Measurements from ENCODE around the gene TRERF1.

The TRERF1 gene

DNA sequence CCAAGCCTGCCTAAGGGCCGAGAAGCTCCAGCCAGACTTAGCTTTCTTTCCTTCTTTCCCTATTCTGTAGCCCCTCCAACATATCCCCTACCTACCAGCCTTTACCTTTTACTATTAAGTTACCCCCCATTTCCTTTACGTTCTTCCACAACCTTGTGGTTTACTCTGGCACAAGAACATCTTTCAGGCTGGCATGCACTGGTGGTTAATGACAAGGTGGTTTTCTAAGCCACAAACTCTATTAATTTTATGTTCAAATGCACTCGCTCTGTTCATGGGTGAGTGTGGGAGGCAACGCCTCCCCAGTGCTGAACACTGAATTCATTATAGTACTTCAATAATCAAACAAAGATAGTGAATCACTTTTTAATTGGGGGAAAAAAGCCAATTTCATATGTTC, 64.4 kb downstream of the TRERF1 start:
- ATAC-seq = no peak

DNA sequence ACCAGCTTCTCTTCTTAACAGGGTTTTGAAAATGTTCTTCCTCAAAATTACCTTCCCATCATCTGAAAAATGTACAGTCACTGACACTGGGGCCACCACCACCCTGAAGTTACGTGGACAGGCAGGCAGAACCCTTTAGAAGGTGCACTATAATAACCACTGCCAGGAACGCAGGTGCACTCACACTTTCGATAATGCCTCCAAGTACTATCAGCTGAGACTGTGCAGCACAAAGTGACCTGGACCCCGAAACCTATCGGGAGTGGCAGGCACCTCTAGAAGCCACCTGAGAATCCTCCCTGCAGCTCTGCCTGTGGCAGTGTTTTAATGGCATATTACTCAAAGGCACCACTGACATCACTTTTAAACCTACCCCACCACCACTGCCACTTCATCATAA, 66.4 kb downstream of the TRERF1 start:
- TF ChIP-seq, protein P1, sequence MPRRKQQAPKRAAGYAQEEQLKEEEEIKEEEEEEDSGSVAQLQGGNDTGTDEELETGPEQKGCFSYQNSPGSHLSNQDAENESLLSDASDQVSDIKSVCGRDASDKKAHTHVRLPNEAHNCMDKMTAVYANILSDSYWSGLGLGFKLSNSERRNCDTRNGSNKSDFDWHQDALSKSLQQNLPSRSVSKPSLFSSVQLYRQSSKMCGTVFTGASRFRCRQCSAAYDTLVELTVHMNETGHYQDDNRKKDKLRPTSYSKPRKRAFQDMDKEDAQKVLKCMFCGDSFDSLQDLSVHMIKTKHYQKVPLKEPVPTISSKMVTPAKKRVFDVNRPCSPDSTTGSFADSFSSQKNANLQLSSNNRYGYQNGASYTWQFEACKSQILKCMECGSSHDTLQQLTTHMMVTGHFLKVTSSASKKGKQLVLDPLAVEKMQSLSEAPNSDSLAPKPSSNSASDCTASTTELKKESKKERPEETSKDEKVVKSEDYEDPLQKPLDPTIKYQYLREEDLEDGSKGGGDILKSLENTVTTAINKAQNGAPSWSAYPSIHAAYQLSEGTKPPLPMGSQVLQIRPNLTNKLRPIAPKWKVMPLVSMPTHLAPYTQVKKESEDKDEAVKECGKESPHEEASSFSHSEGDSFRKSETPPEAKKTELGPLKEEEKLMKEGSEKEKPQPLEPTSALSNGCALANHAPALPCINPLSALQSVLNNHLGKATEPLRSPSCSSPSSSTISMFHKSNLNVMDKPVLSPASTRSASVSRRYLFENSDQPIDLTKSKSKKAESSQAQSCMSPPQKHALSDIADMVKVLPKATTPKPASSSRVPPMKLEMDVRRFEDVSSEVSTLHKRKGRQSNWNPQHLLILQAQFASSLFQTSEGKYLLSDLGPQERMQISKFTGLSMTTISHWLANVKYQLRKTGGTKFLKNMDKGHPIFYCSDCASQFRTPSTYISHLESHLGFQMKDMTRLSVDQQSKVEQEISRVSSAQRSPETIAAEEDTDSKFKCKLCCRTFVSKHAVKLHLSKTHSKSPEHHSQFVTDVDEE (CRISPR knock-in tag; IDR thresholded peaks at IDR 0.05) = no peak
- no peak for TF ChIP-seq ARNTL (CRISPR knock-in tag; IDR thresholded peaks at IDR 0.05; ENCODE audit: borderline replicate concordance, low read depth)
- TF ChIP-seq ZC3H10 (CRISPR knock-in tag; IDR thresholded peaks at IDR 0.05) = no peak
- TF ChIP-seq RARB (CRISPR knock-in tag; IDR thresholded peaks at IDR 0.05) = no peak
- TF ChIP-seq CSDC2 (CRISPR knock-in tag; IDR thresholded peaks at IDR 0.05) = no peak
- no peak for TF ChIP-seq ZNF565 (CRISPR knock-in tag; conservative IDR thresholded peaks at IDR 0.05; ENCODE audit: low read depth)
- TF ChIP-seq, protein P2, sequence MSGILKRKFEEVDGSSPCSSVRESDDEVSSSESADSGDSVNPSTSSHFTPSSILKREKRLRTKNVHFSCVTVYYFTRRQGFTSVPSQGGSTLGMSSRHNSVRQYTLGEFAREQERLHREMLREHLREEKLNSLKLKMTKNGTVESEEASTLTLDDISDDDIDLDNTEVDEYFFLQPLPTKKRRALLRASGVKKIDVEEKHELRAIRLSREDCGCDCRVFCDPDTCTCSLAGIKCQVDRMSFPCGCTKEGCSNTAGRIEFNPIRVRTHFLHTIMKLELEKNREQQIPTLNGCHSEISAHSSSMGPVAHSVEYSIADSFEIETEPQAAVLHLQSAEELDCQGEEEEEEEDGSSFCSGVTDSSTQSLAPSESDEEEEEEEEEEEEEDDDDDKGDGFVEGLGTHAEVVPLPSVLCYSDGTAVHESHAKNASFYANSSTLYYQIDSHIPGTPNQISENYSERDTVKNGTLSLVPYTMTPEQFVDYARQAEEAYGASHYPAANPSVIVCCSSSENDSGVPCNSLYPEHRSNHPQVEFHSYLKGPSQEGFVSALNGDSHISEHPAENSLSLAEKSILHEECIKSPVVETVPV (CRISPR knock-in tag; IDR thresholded peaks at IDR 0.05) = no peak
- no peak for TF ChIP-seq ZFP30 (CRISPR knock-in tag; IDR thresholded peaks at IDR 0.05)
- no peak for TF ChIP-seq ZNF8 (CRISPR knock-in tag; IDR thresholded peaks at IDR 0.05)
- TF ChIP-seq ESRRG (CRISPR knock-in tag; IDR thresholded peaks at IDR 0.05) = no peak
- ATAC-seq = no peak

More for the DNA sequence above, 64.4 kb downstream of the TRERF1 start:
- TF ChIP-seq PPARA (CRISPR knock-in tag; IDR thresholded peaks at IDR 0.05; ENCODE audit: borderline replicate concordance) (no peak), ZFP3 (CRISPR knock-in tag; IDR thresholded peaks at IDR 0.05) (no peak), TCF4 (CRISPR knock-in tag; IDR thresholded peaks at IDR 0.05; ENCODE audit: borderline replicate concordance) (no peak), ZC3H10 (CRISPR knock-in tag; IDR thresholded peaks at IDR 0.05) (no peak), ESRRG (CRISPR knock-in tag; IDR thresholded peaks at IDR 0.05) (no peak), ARNTL (CRISPR knock-in tag; IDR thresholded peaks at IDR 0.05; ENCODE audit: borderline replicate concordance, low read depth) (no peak), BACH2 (CRISPR knock-in tag; IDR thresholded peaks at IDR 0.05; ENCODE audit: borderline replicate concordance) (no peak), SNAI2 (CRISPR knock-in tag; IDR thresholded peaks at IDR 0.05) (no peak), GLIS3 (CRISPR knock-in tag; IDR thresholded peaks at IDR 0.05) (no peak), ISL1 (CRISPR knock-in tag; IDR thresholded peaks at IDR 0.05) (no peak), ZNF8 (CRISPR knock-in tag; IDR thresholded peaks at IDR 0.05) (no peak), ZNF70 (CRISPR knock-in tag; IDR thresholded peaks at IDR 0.05) (no peak), TOX (CRISPR knock-in tag; IDR thresholded peaks at IDR 0.05; ENCODE audit: borderline replicate concordance) (no peak), RARB (CRISPR knock-in tag; IDR thresholded peaks at IDR 0.05) (no peak), ZNF565 (CRISPR knock-in tag; conservative IDR thresholded peaks at IDR 0.05; ENCODE audit: low read depth) (no peak)
- TF ChIP-seq, protein P2 (CRISPR knock-in tag; IDR thresholded peaks at IDR 0.05) = no peak
- TF ChIP-seq, protein P3, sequence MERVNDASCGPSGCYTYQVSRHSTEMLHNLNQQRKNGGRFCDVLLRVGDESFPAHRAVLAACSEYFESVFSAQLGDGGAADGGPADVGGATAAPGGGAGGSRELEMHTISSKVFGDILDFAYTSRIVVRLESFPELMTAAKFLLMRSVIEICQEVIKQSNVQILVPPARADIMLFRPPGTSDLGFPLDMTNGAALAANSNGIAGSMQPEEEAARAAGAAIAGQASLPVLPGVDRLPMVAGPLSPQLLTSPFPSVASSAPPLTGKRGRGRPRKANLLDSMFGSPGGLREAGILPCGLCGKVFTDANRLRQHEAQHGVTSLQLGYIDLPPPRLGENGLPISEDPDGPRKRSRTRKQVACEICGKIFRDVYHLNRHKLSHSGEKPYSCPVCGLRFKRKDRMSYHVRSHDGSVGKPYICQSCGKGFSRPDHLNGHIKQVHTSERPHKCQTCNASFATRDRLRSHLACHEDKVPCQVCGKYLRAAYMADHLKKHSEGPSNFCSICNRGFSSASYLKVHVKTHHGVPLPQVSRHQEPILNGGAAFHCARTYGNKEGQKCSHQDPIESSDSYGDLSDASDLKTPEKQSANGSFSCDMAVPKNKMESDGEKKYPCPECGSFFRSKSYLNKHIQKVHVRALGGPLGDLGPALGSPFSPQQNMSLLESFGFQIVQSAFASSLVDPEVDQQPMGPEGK (CRISPR knock-in tag; IDR thresholded peaks at IDR 0.05; ENCODE audit: borderline replicate concordance) = no peak
- TF ChIP-seq, protein P4, sequence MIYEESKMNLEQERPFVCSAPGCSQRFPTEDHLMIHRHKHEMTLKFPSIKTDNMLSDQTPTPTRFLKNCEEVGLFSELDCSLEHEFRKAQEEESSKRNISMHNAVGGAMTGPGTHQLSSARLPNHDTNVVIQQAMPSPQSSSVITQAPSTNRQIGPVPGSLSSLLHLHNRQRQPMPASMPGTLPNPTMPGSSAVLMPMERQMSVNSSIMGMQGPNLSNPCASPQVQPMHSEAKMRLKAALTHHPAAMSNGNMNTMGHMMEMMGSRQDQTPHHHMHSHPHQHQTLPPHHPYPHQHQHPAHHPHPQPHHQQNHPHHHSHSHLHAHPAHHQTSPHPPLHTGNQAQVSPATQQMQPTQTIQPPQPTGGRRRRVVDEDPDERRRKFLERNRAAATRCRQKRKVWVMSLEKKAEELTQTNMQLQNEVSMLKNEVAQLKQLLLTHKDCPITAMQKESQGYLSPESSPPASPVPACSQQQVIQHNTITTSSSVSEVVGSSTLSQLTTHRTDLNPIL (CRISPR knock-in tag; IDR thresholded peaks at IDR 0.05; ENCODE audit: low read depth) = no peak
- TF ChIP-seq, protein P5, sequence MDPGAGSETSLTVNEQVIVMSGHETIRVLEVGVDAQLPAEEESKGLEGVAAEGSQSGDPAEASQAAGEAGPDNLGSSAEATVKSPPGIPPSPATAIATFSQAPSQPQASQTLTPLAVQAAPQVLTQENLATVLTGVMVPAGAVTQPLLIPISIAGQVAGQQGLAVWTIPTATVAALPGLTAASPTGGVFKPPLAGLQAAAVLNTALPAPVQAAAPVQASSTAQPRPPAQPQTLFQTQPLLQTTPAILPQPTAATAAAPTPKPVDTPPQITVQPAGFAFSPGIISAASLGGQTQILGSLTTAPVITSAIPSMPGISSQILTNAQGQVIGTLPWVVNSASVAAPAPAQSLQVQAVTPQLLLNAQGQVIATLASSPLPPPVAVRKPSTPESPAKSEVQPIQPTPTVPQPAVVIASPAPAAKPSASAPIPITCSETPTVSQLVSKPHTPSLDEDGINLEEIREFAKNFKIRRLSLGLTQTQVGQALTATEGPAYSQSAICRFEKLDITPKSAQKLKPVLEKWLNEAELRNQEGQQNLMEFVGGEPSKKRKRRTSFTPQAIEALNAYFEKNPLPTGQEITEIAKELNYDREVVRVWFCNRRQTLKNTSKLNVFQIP (CRISPR knock-in tag; IDR thresholded peaks at IDR 0.05; ENCODE audit: borderline replicate concordance, low read depth) = no peak
- TF ChIP-seq, protein P1 (CRISPR knock-in tag; IDR thresholded peaks at IDR 0.05) = no peak
